ENCODE results near the gene B3GNT7.

B3GNT7 gene

GRCh38 chr2:231369580-231370428 is 25.7 kb upstream of the B3GNT7 start:
- no peak overlapping the region for H3K27ac ChIP-seq (replicated peaks)
- no peaks in the 10 kb centered on the region for H3K27me3 ChIP-seq (ENCODE audit: insufficient read depth, poor library complexity, severe bottlenecking)
- TF ChIP-seq GABPA (IDR thresholded peaks at IDR 0.05; ENCODE audit: low read depth) (no peak), CTCF (IDR thresholded peaks at IDR 0.05; ENCODE audit: insufficient read depth, low read length) (no peak), SPI1 (IDR thresholded peaks at IDR 0.05; ENCODE audit: borderline replicate concordance, low read depth) (no peak), REST (IDR thresholded peaks at IDR 0.05; ENCODE audit: insufficient replicate concordance, low read depth) (no peak), POLR2AphosphoS5 (IDR thresholded peaks at IDR 0.05; ENCODE audit: low read depth) (no peak)
- H3K4me3 ChIP-seq (replicated peaks; ENCODE audit: insufficient read depth, low read length): no peak overlapping the region
- no peak for DNase-seq (ENCODE audit: low read depth in 1 of 2, low spot score in 1 of 2)

DNA sequence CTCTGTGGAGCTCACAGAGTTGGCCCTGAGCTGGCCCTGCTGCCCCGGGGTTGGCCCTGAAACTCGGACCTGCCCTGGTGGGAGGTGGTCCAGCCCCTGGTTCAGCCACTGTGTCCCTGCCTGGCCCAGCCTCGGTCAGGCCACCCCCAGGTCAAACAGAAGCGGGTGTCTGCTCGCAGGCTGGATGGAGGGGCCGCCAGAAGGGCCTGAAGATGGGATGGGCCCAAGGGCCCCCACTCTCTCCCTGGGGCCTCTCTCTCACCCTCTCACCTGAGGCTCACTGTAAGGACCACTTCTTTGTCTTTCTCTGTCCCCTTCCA is 25.1 kb upstream of the B3GNT7 start:
- H3K27ac ChIP-seq (replicated peaks): no peak overlapping the region
- no peak overlapping the region for H3K4me3 ChIP-seq (replicated peaks; ENCODE audit: insufficient read depth, low read length)
- TF ChIP-seq REST (IDR thresholded peaks at IDR 0.05; ENCODE audit: insufficient replicate concordance, low read depth) (no peak), CTCF (IDR thresholded peaks at IDR 0.05; ENCODE audit: insufficient read depth, low read length) (no peak), GABPA (IDR thresholded peaks at IDR 0.05; ENCODE audit: low read depth) (no peak), SPI1 (IDR thresholded peaks at IDR 0.05; ENCODE audit: borderline replicate concordance, low read depth) (no peak), POLR2AphosphoS5 (IDR thresholded peaks at IDR 0.05; ENCODE audit: low read depth) (no peak)
- DNase-seq (ENCODE audit: low read depth in 1 of 2, low spot score in 1 of 2): no peak
- H3K27me3 ChIP-seq (ENCODE audit: insufficient read depth, poor library complexity, severe bottlenecking): no peaks in the 10 kb centered on the region

GRCh38 chr2:231370749-231371429 is 24.6 kb upstream of the B3GNT7 start:
- TF ChIP-seq POLR2AphosphoS5 (IDR thresholded peaks at IDR 0.05; ENCODE audit: low read depth) (no peak), CTCF (IDR thresholded peaks at IDR 0.05; ENCODE audit: insufficient read depth, low read length) (no peak), GABPA (IDR thresholded peaks at IDR 0.05; ENCODE audit: low read depth) (no peak), SPI1 (IDR thresholded peaks at IDR 0.05; ENCODE audit: borderline replicate concordance, low read depth) (no peak), REST (IDR thresholded peaks at IDR 0.05; ENCODE audit: insufficient replicate concordance, low read depth) (no peak)
- no peaks in the 10 kb centered on the region for H3K27me3 ChIP-seq (ENCODE audit: insufficient read depth, poor library complexity, severe bottlenecking)
- DNase-seq (ENCODE audit: low read depth in 1 of 2, low spot score in 1 of 2): no peak
- H3K4me3 ChIP-seq (replicated peaks; ENCODE audit: insufficient read depth, low read length): no peak overlapping the region
- H3K27ac ChIP-seq (replicated peaks): no peak overlapping the region
